GM19239 (cell line): Measurements from ENCODE around the gene RRM2.

Experiments used
- DNase-seq: peaks from one replicate; pipeline ENCODE4 v3.0.0; 2011; ENCODE audit warnings: low spot score; ENCODE audit not compliant: insufficient read length
- FAIRE-seq: peaks from 2 replicates; lab custom pipeline; 2011; peaks lifted over from hg19 to GRCh38; lab: Jason Lieb, UNC

The RRM2 gene

DNA sequence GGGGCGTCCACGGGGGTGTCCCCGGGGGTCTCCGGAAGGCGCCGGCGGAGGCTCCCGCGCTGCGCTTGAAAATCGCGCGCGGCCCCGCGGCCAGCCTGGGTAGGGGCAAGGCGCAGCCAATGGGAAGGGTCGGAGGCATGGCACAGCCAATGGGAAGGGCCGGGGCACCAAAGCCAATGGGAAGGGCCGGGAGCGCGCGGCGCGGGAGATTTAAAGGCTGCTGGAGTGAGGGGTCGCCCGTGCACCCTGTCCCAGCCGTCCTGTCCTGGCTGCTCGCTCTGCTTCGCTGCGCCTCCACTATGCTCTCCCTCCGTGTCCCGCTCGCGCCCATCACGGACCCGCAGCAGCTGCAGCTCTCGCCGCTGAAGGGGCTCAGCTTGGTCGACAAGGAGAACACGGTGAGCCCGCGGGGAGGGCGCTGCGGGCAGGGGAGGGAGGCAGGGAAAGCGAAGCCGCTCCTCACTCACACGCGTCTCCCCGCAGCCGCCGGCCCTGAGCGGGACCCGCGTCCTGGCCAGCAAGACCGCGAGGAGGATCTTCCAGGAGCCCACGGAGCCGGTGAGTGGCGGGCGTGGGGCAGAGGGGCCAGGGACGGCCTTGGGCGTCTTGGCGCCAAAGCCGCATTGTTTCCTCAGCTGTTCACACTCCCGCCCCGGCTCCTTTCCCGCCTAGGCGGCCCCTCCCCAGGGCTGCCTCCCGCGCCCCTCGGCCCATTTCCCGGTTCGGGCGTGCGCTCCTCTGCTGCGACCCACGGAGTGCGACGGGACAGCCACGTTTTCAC lies at the start of gene RRM2:
TSS of gene RRM2 (plus strand) at position 240 of the 781 bp plus-strand sequence. CDS start at position 300, 60 bp downstream.
- DNase-seq (peak; percentile 79), FAIRE-seq (peak; percentile 70)

DNA sequence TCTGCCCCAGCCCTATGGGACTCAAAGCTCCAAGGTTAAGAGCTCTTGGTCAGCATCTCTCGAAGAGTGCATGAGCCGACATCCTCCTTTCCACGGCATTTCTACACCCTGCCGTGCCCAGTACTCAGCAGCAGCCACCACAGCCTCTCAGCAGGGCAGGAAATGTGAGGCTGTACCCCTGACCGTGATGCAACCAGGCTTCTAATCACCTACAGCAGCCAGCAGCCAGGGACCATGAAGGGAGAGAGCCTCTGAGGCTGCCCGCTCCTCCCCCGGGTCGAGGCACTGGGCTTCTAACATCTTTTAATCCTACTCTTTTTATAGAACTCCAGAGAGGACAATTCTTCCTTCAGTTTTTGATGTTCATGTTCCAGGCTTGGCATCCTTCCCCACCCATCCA lies 48.8 kb upstream of the RRM2 start:
- no peak for DNase-seq
- no peak for FAIRE-seq

DNA sequence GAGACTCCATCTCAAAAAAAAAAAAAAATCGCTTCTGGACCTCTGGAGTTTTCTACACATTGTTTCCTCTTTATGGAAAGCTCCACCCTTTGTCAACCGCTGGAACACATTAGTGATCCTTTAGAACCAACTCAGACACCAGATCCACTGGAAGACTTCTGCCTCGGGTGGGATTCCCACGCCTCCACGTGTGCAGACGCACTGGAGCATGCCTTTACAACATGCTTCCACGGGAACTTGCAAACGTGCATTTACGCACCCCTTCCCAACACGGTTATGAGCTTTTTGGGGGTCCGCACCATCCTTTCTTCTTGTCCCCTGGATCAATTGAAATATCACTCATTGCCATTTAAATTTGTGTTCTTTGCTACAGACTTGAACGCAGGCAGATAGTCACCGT lies 47.4 kb upstream of the RRM2 start:
- no peak for FAIRE-seq
- no peak for DNase-seq

DNA sequence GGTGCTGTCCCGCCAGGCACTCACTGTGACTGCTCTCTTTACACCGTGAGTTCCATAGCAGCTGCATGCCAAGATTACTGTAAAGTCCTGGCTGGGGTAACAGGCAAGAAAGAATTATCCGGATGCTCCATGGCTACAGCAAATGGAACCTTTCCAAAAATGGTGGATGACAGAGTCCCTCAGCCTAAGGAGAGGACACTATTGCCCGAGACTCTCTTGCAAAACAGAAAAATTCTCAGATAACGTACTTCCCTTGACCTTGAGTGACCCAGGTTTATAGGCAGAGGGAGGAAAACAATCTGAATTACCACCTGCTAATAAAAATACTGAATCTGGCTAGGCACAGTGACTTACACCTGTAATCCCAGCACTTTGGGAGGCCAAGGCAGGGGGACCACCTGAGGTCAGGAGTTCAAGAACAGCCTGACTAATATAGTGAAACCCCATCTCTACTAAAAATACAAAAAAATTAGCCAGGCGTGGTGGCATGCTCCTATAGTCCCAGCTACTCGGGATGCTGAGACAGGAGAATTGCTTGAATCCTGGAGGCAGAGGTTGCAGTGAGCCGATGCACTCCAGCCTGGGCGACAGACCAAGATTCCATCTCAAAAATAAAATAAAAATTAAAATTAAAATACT lies 46.8 kb upstream of the RRM2 start:
- DNase-seq (no peak), FAIRE-seq (peak; percentile 77)

DNA sequence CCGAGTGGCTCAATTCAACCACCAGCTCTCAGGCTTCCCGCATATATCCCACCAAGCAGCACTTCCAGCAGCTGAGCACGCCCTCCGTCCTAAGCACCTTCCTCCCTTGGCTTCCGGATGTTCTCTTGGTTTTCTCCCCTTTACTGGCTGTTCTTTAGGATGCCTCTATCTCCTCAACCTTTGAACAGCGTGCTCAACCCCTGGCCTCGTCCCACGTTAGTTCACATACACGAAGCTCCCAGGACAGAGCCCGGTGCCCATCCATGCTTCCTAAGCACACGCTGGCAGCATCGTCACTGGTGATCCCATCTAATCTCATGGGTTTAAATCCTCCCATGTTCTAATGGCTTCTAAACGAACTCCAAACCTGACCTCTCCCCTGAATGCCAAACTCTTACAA lies 46.0 kb upstream of the RRM2 start:
- FAIRE-seq (no peak), DNase-seq (no peak)

DNA sequence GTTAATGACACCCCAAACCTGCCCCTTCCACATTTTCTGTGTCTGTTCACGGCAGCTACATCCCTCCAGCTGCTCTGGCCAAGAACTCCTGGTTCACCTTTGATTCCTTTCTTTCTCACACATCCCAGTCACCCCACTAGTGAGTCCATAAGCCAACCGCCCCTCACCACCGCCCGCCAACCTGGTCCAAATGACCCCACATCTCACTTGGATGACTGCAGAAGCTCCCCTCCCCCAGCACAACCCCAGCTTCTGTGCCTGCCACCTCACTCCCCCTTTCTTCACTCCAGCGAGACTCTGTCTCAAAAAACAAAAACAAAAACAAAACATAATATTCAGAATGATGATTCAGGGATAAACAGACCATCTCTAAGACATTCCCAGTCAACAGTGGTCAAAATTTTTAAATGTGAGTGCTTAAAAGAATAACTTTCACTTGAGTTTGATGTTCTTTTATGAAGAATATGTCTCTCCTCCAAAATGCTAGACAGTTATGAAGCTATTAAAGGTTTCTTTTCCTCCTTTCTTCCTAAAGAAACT lies 45.5 kb upstream of the RRM2 start:
- FAIRE-seq, result no peak
- DNase-seq, result no peak

DNA sequence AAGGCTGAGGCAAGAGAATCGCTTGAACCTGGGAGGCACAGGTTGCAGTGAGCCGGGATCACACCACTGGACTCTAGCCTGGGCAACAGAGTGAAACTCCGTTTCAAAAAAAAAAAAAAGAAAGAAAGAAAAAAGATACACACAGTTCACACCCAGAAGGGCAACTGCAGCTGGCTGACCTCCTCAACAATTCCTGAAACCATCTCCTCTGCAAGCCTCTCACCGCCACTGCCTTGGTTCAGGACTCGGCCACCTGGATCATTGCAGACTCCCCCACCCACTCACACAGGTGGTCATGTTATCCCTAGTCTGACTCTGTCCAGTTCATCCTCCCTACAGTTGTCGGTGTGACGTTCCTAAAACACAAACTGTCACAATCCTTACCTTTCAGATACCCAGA lies 44.5 kb upstream of the RRM2 start:
- no peak for FAIRE-seq
- no peak for DNase-seq

DNA sequence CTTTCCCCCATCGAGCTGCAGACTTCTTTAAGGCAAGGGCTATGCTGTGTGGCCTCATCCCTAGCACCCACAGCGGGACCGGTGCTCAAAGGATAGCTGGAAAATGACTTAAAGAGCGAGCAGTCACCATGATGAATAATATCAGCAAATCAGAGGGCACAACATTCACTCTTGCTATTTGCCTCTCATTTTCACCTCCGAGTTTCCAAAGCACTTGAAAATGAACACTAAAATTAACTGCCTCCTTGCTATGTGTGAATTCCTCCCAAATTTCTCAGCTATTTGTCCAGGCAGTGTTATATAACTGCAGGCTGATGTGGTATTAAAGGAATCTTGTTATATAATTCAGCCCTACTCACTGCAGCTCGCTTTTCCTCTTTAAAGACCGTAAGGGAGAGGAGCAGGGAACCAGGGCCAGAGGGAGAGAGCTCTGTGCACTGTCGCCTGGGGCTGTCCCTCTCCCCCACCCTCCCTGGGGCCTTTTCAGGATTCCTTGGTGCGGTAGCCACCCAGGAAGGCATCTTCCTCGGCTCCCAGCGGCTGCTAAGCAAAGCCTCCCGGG lies 43.8 kb upstream of the RRM2 start:
- peak; percentile 65 for FAIRE-seq
- no peak for DNase-seq

DNA sequence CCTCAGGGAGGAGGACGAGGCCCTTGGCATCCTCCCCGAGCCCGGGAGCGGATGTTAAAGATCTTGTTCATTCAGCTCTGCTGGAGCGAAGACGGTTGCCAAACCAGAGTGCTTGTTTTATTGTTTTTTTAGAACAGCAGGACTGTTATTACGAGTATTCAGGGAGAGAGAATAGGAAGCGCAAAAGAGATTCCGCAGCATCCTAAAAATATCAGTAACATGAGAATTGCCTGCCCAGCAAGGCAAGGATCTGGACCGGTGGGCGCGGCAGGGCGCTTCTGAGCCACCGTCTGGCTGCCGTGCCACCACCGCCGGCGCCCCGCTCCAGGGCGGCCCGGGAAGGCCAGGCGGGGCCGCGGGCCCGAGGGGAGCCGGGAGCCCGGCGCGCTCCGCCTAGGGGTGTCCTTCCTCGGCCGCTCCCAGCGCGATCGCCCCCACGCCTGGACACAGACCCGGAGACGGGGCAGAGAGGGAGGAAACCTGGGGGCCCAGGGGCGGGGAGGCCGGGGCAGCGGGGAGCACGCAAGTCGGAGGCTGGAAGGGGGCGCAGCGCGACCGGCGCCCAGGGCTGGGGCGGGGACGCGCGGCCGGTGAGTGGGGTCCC lies 43.2 kb upstream of the RRM2 start:
- FAIRE-seq (no peak), DNase-seq (no peak)

DNA sequence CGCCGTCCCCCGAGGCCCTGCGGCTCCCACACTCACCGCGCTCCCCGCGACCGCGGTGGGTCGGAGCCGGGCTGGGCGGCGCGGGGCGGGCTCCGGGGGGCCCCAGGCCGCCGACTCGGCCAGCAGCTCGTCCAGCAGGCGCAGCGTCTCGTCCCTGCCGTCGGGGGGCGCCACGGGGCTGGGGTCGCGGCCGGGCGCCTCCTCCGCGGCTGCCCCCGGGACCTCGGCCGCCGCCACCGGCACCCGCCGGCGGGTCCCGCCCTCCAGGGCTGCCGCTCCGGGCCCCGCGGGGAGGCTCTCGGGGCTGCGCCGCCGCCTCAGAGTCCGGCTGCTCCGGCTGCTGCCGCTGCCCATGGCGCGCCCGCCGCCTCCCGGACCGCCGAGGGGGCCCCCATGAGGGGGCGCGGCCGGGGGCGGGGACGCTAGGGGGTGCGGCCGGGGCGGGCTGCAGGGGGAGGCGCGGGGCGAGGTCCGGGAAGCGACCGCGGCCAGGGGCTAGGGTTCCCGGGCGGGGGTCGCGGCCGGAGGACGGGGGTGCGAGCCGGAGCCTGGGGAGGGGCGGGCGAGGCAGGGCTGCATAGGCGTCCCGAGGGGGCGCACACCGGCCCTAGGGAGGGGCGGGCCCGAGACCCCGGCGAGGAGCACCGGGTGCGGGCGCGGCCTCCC lies 42.5 kb upstream of the RRM2 start, which contains the start of gene CYS1:
TSS of gene CYS1 (minus strand) at position 542 of the 666 bp plus-strand sequence. CDS start at position 354, 188 bp downstream.
- FAIRE-seq (no peak), DNase-seq (peak; percentile 76)

DNA sequence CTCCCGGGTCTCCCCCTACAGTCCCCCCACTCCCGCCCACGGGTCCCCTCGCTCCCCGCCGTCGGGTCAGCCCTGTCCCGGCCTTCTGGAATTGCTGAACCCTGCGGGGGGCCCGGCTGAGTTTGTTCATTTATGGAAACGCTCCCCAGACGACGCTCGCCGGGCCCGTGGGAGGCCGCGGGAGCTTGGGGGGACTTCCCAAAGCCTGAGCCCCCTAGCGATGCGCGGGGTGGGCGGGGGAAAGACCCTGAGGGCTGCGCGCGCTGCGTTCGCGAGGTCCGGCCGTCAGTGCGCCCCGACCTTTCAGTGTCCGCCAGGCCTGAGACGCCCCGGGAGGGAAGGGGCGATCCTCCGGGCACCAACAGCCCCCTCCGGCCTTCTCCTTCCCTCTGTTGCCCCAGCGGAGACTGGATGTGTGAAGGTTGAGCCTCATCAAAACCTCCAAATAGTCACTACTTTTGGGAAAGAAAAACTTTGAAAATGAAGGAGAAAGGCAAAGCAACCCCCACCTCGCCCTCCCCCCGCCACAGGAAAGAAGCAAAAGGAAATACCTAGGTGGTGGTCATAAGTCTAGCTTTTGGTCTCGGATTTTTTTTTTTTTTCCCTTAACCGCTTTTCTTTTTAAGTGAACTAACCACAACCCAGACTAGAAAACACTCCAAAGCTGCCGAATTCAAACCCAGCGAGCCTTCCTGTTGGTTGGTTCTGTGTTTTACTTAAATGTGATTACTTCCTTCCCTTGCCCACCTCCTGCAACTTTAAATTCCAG lies 41.8 kb upstream of the RRM2 start:
- DNase-seq (peak; percentile 54), FAIRE-seq (peak; percentile 89)

DNA sequence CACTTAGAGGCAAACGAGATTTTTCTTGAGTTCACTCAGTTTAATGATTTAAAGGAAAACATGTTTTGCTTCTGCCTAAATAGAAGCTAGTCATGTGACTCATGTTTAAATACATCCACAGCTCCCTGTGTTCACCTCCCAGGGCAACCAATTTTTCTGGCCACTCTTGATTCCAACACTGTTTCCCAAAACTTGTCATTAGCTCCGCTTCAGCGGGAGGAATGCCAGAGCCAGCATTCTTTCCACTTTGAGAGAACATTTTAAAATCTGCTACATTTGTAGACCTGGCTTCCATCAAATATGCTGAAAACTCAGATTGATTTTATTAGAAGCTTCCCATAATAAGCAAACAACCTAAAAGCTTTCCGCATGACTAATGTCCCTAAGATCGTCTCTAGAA lies 39.5 kb upstream of the RRM2 start:
- no peak for FAIRE-seq
- no peak for DNase-seq

DNA sequence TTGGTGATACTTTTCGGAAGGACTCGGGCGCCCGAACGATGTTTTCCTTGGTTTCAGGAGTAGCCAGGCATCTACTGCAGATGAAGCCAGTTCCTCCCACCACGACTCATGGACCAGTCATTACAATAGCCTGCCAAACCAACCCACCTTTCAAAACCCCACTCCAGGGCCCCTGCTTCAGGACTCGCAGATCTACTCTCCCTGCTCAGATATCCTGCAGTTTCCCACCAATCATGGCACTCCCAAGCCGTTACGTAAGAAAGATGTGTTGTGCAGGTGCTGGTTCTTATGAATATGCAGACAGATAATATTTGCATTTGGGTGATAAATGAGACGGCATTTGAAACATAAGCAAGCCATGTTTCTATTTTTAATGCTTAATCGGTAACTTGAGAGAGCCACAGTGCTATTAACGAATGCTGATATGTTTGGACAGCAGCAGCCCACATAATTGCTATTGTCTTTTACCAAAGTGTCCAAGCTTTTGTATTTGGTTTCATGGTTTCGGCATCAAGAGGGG lies 38.8 kb upstream of the RRM2 start:
- DNase-seq, result no peak
- FAIRE-seq, result peak; percentile 92

DNA sequence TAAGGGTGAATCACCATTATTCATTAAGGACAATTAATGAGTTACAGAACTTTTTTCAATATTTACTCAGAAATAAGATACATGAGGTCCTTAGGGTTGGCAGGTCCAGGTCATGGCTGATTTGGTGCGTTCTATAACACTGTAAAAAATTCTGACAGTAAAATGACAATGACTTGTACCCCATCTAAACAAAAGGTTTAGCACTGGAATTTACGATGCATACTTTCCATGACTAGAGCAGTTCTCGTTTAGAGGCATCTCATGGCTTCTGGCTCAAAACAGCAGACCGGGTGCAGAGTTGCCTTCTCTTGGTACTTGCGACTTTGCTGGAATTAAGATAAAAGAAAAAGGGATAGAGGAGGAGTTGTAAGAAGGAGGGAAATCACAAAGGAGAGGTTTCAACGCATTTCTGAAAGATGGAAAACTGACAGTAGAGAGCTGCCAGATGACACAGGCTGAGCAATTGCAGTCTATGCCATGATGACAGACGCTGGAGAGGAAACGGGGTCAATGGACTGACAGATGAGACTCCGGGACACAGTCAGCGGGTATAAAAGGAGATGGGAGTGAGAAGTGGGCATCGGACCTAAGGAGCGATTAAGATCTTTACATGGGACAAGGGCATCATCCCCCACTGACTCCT lies 38.2 kb upstream of the RRM2 start:
- FAIRE-seq, result peak; percentile 44
- no peak for DNase-seq

DNA sequence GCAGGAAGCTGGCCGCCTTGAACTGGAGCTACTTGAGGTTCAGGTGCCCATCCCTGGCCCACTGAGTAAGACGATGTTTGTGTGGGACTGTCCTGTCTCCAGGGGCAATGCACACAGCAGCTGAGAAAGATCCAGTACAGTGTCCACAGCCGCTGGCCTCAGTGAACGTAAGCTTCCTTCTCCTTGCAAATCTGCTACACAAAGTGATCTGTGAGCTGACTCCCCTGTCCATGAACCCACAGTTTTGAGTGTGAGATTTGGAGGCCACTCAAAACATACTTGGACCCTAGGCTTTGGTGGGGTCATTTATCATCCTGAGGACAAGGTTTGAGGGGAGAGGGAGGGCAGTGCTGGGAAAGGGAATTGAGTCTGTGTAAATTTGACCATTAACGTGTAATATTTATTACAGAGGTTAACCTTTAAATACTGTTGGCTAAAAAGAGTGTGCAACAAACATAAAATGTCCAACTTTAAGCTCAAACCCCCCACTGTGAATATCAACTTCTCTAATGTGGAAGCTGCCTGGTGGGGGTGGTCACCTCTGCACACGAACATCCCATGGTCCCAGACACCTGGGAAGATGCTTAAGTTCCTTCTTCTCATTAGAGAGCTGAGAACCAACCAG lies 37.4 kb upstream of the RRM2 start:
- FAIRE-seq, result no peak
- no peak for DNase-seq

DNA sequence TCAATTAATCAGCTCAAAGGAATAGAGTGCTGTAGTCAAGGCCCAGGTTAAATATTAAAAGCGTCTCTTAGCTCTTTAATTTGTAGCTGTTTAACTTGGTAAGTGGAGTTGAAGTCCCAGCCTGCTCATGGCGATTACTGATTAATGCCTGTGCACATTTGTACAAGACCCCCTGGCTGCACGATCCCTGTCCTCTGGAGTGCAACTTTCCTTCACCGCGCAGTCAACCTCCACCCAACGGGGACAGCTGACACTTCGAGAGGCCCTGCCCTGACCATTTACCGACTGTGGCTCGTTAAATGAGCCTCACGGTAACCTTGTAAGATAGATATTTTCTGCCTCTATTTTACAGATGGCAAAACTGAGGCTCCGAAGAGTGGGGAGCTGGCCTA lies 36.9 kb upstream of the RRM2 start:
- DNase-seq, result no peak
- FAIRE-seq, result peak; percentile 26

DNA sequence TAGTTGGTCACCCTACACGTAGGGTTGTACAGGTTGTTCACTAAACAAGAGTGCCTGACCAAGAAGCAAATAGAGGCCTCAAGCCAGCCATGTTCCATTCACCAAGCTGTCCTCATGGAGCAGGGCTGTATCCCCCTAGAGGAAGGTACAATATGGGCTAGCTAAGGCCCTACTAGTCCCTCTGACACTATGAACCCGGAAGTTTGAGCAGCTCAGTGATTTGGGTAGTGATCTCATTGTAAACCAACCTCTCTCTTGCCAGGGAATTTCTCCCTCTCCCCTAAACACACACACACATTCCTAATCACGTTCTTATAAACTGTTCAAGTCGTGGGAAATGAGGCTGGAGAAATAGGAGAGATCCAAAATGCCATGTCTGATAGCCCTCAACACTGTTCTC lies 35.6 kb upstream of the RRM2 start:
- FAIRE-seq (no peak), DNase-seq (no peak)

DNA sequence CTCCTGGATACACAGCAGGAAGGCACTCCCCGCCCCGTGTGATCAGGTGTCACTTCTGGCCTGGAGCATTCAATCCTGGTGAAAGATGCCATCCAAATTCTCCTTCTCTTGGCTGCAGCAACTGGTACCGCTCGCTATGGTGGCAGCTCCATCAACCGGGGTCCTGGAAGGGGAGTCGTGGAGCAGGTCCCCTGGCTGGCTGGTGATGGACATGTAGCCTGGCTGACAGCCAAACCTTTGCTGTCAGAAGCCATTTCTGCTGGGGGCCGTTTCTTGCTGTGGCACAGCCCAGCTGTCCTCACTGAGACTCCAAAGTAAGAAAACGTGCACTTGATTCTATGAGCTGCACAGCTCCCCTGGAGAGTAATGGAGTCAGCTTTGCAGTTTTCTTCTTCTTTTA lies 35.2 kb upstream of the RRM2 start:
- no peak for FAIRE-seq
- DNase-seq, result no peak
